DMS153 treated with DMSO at 0.1 percent for 48 hours (cell line): ENCODE data around the gene CNDP2.
"Not testable (repeated sequence)": the region's sequence is repeated elsewhere in the genome, so short reads cannot be mapped to it uniquely, and the experiment has no call there.

Source experiments
- DNase-seq: peaks from one replicate; lab custom pipeline; 2025; ENCODE audit not compliant: unreplicated experiment; lab: John Stamatoyannopoulos, UW

The CNDP2 gene

GRCh38 chr18:74500372-74500771 lies 4.2 kb downstream of the CNDP2 start:
- DNase-seq, result no peak

- not testable (repeated sequence) for DNase-seq
Observed at GRCh38 chr18:74500774-74501173, 4.6 kb downstream of the CNDP2 start.

- DNase-seq, result no peak
Observed at GRCh38 chr18:74501386-74501785, 5.2 kb downstream of the CNDP2 start.

GRCh38 chr18:74503137-74503536 lies 7.0 kb downstream of the CNDP2 start:
- no peak for DNase-seq

- no peak for DNase-seq
Observed at GRCh38 chr18:74505776-74506175, 9.6 kb downstream of the CNDP2 start.

- no peak for DNase-seq
Observed at GRCh38 chr18:74506448-74507084, 10.4 kb downstream of the CNDP2 start.

- DNase-seq, result no peak
Observed at GRCh38 chr18:74507097-74507881, 11.1 kb downstream of the CNDP2 start.

GRCh38 chr18:74507927-74508326 lies 11.8 kb downstream of the CNDP2 start:
- no peak for DNase-seq

- DNase-seq, result no peak
Observed at GRCh38 chr18:74508366-74508765, 12.2 kb downstream of the CNDP2 start.

GRCh38 chr18:74508821-74509225 lies 12.7 kb downstream of the CNDP2 start:
- no peak for DNase-seq

GRCh38 chr18:74509856-74510769 lies 13.9 kb downstream of the CNDP2 start:
- DNase-seq, result no peak

GRCh38 chr18:74510770-74511095 lies 14.6 kb downstream of the CNDP2 start:
- DNase-seq, result no peak

- DNase-seq, result no peak
Observed at GRCh38 chr18:74511823-74512222, 15.7 kb downstream of the CNDP2 start.

GRCh38 chr18:74512321-74513053 lies 16.3 kb downstream of the CNDP2 start:
- no peak for DNase-seq

GRCh38 chr18:74513149-74513882 lies 17.2 kb downstream of the CNDP2 start:
- DNase-seq, result no peak

GRCh38 chr18:74513883-74514205 lies 17.7 kb downstream of the CNDP2 start:
- no peak for DNase-seq

- DNase-seq, result no peak
Observed at GRCh38 chr18:74514860-74515495, 18.8 kb downstream of the CNDP2 start.

GRCh38 chr18:74515620-74516231 lies 19.6 kb downstream of the CNDP2 start:
- no peak for DNase-seq
